Measurements from ENCODE around the gene CLASP1.

GRCh38 chr2:121599963-121600651 lies 49.2 kb downstream of the CLASP1 start:
- no peak for TF ChIP-seq CTCF (conservative IDR thresholded peaks at IDR 0.05; ENCODE audit: low read length)
- no peak for TF ChIP-seq EZH2phosphoT487 (IDR thresholded peaks at IDR 0.05; ENCODE audit: borderline replicate concordance, low read depth, low read length)
